Pons (tissue), 1 donor: Measurements from ENCODE around the gene PLXNA1.

ENCODE experiments used
- DNase-seq: peaks from one replicate; pipeline ENCODE4 v3.0.0-alpha.2; 2016; ENCODE audit warnings: low spot score

The PLXNA1 gene

DNA sequence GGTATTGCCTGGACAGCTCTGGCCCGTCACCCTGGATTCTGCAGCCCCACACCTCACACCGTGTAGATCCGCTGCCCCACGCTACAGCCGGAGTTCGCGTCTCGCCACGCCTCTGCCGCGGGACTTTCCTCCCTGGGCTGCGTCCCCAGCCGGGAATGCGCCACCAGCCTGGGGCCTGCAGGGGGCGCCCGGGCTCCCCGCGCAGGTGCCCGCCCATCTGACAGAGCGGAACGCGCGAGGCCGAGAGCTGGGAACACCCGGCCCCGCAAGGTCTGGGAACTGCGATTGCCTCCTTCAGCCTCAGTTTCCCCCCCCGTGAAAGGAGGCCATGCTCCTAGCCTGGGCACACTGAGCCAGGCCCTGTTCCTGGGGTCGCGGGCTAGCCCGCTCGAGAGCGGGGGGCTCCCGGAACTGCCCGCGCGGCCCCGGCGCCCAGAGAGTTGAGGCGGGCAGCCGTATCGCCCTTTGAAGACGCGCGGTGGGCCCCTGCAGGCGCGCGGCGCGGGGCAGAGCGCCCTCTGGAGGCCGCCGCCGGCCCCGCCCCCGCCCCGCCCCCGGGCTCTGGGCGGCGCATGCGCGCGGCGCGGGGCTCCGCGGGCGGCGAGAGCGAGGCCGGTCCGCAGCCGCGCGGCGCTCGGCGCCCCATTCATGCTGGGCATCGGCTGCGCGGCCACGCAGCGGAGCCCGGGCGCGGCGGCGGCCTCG, at the start of gene PLXNA1:
Gene PLXNA1 (plus strand): TSS at position 645 of the 705 bp plus-strand sequence. CDS start 5,479 bp downstream, outside the sequence.
- peak; percentile 38 for DNase-seq

DNA sequence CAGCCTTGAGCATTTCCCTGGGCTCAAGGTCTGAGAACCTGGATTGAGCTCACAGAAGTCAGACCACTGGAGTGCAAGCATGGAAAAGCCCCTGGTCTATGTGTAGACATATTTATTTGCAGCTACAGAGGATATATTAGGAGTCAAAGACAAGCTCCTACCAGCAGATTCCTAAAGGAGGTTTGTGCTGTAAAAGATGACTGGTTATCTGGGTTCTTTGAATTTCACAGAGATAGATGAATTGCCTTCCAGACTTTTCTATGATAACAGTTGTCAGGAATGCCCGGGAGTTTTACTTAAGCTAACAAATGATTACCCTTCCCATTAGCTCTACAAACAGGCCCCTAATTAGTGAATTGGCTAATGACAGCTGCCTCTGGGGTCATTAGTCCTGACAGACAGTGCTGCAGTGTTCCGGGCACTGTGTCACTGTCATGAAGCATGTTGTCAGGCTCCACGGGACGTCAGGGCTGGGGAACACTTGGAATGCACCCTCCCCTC, 48.8 kb upstream of the PLXNA1 start:
- no peak for DNase-seq

DNA sequence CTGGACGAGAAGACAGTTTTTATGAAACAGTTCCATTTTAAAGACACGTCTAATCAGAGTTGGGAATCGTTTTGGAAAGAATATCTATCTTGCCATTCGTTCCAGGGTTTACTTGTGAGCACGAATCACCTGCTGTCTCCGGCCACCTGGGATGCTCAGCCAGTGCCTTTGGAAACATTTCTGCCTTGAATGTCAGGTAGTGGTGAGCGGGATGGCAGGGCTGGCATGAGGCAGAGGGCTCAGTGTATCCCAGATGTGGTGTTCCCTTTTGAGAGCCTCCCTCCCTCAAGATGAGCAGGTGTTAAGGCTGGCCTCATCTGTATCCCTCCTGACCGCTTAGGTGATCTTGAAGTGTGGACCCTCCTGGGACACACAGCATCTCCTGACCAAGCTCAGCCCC, 47.9 kb upstream of the PLXNA1 start:
- DNase-seq = no peak

DNA sequence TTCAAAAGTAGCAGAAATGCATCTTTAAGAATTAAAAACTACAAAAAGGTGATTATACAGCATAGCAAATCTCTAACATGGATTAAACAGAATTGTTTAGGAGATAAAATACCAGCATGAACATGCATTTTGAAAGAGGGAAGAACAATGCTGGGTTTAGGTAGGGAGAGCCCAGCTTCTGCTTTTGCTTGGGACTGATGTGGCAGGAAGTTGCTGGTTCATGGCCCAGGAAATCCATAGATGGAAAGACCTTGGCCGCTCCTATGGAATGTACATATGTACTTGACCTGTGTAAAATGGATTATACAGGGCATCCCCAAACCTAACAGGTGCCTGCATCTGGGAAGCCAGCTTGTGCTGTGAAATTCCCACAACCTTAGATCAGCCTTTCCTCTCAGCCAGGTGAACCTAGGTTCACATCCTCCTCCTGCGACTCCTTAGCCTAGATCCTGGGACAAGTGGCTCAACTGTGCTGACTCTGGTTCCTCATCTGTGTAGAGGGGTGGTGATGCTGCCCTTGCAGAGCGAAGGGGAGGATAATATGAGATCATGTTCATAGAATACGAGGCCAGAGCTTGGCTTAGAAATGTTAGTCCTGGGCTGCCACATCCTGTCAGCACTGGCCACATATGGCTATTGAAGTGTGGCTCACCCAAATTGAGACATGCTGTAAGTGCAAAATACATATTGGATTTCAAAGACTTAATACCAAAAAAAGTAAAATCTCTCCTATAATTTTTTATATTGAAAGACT, 47.0 kb upstream of the PLXNA1 start:
- no peak for DNase-seq

DNA sequence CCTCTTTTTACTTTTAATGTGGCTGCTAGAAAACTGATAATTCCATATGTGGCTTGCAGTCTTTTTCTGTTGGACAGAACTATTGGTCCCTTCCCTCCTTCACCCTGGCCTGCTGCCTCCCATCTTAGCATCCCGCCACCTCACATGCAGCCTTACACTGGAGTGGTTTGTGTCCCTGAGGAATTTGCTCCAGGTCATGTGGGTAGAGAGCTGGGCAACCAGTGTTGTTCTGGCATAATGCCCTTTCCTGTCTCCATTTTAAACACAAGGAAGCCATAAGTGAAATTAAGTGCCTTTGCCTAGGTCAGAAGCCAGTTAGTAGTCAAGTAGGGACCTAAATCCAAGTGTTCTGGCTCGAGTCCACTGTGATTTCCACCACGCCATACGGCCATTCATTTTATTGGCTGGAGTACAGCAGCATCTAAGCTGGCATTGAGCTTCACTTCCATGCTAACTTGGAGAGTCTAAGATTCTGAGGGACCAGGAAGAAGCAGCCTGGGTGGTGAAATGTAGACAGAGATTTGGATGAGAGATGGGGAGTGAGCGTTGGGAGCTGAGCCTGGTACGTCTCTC, 46.0 kb upstream of the PLXNA1 start:
- no peak for DNase-seq

DNA sequence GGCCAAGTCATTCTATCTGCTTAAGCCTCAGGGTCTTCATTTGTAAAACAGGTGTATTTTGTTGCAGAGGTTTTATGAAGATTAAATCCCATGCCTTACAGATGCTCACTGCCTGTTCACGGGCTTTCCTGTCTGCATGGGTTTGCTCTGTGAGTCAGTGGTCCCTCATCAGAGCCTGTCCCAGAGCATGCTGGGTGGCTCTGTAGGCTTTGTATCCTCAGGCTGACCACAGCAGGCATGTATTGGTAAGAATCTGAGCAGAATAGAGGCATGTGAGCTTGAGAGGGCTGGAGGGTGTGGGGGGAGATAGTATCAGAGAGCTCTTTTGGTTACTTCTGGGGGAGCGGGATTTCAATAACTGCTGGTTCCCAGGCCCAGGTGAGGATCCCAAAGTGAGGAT, 45.4 kb upstream of the PLXNA1 start:
- no peak for DNase-seq

DNA sequence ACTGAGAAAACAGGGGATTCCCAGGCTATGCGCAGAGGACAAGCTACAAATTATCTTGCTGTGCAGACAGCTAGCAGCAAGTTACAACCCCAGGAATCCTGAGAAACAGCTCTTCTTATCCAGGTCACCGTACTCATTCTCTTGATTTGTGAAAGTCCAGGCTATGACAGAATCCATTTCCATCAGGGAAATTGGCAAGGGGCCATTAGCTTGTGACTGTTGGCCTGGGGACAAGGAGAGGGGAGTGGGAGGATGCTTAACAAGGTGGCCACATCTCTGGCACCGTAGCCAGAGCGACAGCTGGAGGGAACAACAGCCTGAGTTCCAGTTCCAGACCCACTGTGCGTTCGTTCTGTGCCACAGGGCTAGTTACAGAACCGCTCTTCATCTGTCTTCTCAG, 44.9 kb upstream of the PLXNA1 start:
- DNase-seq = no peak

DNA sequence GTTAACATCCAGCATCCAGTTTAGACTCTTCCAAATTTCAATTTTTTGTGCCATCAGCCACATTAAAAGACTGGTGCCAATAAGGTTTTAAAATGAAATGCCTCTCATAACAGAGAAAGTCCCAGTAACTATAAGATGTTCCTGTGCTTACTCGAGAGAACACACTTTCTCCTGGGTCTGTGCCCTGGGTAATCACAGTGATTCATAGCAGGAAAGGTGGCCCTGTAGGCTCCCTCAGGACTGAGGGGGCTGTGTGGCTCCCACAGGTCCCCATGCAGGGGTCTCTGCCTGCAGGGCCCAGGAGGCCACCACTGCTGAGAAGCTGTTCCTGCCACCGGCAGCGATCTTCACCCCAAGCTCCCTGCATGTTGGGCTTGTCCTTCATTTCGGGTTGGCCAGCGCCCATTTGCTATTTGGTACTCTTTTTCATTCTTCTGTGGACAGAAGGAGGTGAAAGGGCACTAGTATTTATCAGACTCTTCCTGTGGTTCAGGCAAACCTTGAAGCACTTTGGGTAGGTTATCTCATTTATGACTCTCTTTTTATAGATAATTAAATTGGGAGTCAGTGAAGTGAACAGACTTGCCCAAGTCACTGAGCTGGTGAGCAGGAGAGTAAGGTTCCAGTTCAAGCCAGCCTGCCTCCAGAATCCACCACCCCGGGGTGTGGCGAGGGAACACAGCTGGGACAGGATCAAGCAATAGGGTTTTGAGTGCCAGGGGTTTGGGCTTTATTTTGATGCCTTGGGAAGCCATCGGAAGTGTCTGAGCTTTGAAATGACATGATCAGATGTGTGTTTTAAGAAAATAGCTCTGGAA, 44.2 kb upstream of the PLXNA1 start:
- no peak for DNase-seq

DNA sequence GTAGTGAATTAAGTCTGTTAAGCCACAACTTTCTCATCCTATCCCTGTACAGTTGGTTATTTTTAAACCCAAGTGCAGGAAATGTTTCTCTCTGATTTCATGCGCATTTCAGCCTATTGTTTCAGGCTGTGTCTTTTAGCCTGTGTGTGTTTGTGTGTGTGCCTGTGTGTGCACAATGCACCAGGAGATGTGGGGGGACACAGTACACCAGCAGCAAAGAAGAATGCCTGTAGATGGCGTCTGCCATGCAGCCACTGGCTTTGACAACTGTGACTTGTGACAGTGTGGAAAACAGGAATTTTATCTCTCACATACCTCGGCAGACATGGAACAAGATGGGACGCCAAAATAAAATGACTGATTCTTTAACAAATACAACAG, 43.6 kb upstream of the PLXNA1 start:
- DNase-seq = peak; percentile 51

DNA sequence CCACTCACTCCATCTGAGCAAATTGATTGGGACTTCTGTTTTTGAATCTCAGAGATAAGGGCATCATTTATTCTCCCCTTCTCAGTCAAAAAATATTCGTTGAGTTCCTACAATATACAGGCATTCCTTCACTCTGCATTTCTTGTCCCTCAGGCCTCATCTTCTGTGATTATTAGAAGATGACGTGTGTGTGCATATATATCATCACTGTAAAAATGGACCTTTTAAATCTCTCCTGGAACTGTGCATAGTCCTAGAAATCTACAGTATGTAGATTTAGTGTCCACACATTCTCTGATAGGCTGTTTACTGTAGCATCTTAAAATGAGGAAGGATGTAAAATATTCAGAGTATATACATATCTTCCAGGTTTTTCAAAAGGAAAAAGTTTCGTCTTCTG, 43.2 kb upstream of the PLXNA1 start:
- DNase-seq = no peak

DNA sequence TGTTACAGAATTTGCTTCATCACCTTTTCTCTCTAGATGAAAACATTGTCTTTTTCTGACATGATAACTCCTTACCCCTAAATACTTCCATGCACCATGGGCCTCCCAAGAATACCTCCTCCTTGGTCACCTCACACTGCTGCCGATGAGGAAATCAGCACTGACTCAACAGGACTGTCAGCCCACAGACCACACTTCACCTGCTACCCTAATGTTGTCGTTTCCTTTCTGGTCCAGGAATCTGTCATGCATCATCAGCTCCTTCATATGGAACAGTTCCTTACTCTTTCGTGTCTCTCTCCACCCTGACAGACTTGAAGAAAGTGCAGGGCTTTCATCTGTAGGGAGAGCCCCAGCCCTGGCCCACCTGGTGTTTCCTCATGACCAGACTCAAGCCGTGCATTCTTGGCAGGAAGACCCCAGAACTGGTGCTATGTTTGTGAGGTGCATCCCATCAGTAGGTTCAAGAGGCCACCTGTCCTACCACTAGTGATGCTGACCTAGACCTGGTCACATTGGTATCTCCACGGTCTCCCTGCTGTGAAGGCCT, 41.1 kb upstream of the PLXNA1 start:
- DNase-seq = no peak

DNA sequence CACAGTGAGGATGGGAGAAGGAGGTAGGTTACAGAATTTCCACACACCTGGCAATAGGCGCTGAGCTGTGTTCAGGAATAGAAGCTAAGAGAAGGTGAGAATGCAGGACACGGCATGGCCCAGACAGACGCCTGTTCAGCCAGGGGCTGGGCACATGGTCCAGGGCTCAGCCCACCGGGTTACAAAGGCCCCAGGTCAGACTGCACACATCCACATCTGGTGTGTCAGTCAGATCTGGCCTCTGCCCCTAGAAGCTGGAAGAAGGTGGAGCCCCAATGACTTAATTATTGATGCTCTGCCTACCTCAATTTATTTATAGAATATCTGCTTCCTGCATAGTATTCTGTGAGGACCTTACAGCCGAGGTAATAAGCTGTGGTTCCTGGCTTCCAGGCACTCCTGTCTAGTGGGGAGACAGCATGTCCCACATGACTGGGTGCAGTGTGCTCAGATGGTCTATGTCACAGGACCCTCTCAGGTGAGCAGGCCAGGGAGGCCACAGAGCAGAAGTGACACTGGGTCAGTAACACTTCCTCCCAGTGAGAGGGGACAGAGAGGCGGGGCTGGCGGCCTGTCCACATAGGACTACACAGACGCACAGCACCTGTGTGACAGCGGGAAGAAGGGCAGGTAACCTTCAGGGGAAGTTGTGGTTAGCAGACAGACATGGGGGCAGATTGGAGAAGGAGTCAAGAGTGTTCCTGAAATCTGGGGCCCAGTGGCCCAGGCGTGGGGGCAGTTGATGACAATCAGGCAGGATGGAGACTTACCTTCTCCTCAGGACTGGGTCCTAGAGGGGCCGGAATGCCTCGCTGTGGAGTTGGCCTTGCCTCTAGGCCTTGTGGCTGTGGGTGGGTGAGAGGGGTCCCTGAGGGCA, 38.6 kb upstream of the PLXNA1 start:
- no peak for DNase-seq

DNA sequence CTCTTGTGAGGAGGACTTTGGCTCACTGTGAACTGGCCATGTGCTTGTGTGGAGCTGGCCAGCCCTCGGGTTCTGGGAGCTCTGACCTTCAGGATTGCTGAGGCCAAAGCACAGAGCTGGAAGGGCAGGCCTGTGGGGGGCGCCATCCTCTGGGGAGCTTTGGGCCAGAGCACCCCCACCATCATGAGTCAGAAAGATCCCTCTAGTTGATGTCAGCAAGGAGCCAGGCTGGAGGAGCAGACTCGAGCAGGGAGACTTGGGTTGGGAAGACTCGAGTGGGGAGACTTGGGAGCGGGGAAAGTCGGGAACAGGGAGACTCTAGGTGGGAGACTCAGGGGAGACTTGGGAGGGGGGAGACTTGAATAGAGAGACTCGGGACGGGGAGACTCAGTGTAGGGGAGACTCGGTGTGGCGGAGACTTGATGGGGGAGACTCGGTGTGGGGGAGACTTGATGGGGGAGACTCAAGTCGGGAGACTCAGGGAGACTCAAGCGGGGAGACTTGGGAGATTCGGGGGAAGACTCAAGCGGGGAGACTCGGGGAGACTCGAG, 37.7 kb upstream of the PLXNA1 start:
- DNase-seq = no peak

DNA sequence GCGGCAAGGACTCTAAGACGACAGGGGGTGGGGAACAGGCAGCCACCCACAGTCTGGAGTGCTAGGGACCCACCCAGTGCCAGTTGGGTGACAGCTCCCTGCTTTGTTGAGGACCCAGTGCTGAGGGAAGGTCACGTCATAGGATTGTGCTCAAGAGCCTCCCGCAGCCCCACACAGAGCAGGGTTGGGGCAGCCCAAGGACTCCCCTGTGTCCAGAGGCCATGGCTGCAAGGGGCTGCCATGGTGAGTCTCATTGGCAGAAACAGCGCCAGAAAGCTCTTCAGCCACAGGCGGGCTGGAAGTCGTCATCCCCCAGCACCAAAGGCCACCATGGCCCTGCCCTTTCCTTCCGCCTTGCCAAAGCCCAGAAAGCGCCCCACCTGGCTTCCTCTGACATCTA, 37.0 kb upstream of the PLXNA1 start:
- no peak for DNase-seq

DNA sequence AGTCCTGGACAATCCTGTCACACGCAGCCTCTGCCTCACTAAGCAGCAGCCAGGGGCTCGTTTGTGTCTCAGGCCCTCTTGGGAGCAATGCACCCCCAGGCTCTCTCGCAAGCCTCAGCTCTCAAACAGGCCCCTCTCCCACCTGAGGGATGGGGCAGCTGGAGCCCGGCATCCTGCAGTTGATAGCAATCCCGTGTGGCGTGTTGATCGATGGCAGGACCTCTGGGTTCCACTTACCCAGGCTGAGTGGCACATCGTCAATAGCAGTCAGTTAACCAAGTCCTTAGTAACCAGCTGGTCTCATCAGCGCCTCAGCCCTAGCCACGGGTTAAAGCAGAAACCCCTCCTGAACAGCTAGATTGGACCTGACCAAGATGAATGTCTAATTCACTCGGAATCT, 36.5 kb upstream of the PLXNA1 start:
- DNase-seq = no peak

DNA sequence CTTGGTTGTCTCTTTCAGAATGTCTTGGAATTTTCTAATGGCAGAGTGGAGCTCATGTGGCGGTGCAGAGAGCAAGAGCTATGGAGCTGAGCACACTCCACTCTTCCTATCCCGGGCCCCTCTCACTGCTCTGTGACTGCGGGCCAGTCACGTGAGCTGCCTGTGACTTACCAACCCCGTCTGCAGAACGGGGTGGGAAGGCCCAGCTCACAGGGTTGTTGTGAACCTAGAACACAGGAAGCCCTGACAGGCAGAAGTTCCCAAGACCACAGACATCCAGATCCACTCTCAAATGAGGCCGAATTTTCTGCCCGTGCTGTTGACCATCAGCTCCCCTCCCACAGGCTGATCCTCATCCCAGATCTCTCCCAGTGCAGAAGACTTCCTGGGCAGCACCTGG, 35.5 kb upstream of the PLXNA1 start:
- DNase-seq = peak; percentile 48

DNA sequence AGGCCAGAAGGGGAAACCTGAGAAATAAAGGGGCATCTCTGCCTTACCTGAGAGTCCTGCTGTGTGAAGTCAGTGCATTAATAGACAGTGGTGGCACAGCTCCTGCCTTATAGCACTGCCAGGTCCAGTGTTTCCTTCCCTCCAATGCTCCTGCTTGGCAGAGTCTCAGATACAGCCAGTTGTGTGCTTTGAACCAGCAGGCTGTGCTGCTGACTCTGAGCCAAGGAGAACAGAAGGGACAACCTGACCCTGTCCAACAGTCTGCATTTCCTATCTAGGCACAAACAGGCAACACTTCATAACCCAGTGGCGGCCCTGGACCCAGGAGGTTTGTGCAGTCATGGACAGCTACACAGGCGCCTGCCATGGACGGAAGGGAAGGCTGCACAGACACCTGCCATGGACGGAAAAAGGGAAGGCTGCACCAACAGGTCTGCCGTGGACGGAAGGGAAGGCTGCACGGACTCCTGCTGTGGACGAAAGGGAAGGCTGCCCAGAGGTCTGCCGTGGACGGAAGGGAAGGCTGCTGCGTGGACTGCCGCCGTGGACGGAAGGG, 33.9 kb upstream of the PLXNA1 start:
- no peak for DNase-seq

DNA sequence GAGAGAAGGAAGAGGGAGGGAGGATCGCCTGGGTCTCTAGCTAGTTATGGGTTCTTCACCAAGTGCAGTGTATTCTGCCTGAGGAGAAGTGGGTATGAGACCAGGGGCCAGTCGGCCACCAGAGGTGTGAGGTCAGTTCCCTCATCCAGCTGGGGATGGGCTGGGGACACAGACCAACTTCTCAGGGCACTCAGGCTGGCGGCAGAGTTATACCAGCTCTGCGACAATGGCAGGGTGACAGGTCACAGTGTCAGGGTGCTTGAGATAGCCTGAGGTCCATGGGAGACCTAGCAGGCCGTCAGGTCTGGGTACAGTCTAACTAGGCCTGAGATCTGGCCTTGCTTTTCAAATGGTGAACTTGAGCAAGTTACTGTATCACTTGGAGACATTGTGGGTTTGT, 31.4 kb upstream of the PLXNA1 start:
- DNase-seq = no peak

DNA sequence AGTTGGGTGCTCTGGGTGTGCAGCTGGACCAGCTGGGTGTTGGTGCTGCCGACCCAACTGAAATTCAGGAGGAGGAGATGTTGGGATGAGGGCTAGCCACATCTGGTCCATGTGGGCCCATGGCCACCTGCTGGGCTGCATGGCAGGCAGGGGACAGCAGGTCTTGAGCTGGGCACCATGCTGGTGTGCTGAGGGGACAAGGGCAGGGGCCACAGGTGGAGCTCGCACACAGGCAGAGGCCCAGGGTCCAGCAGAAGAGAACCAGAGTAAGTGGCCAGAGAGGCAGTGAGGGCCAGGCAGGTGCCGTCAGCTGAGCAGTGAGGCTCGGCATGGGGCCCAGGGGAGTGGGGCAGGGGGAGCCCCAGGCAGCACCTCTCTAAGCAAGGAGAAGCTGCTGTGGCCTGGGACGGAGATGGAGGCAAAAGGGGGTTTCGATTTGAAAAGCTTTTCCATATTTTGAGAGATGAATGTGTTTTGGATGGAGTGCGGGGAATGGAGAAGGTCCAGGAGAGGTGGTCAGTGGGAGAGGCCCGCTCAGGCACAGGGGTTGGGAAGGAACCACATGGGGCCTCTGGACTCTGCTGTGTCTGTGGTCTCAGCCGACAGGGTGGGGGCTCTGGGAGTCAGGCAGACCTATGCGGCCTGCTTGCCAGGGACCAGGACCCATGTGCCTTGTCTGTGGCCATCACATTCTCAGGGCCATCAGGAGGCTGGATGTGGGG, 30.5 kb upstream of the PLXNA1 start:
- DNase-seq = no peak
